ENCODE results near the gene CMC1.
A peak's percentile ranks its signal among the peaks of the same experiment; 100 is the strongest.
"Not testable (repeated sequence)": the region's sequence is repeated elsewhere in the genome, so short reads cannot be mapped to it uniquely, and the experiment has no call there.

Gene CMC1

GRCh38 chr3:28268989-28269388, 27.6 kb downstream of the CMC1 start:
- Histone ChIP-seq H2AFZ (ENCODE audit: low read depth, low read length) (no peak overlapping the region), H3K4me2 (ENCODE audit: low read length) (no peak overlapping the region), H3K9ac (ENCODE audit: low read length) (no peak overlapping the region), H3K4me1 (ENCODE audit: low read length) (no peaks in the 10 kb centered on the region), H3K27ac (ENCODE audit: low read length) (no peak overlapping the region), H3K4me3 (ENCODE audit: low read length) (no peak overlapping the region), H3K79me2 (ENCODE audit: low read length) (no peaks in the 10 kb centered on the region), H3K27me3 (ENCODE audit: low read depth, low read length) (no peaks in the 10 kb centered on the region), H4K20me1 (ENCODE audit: insufficient read depth, low read length) (no peaks in the 10 kb centered on the region), H3K9me3 (ENCODE audit: insufficient read depth, low read length) (peaks cover 6% of the 10 kb centered on the region), H3K36me3 (replicated peaks; ENCODE audit: low read depth, low read length) (peaks cover 35% of the 10 kb centered on the region)
- TF ChIP-seq EZH2phosphoT487 (IDR thresholded peaks at IDR 0.05; ENCODE audit: low read depth) = no peak
- peak; percentile 42 for TF ChIP-seq CTCF (IDR thresholded peaks at IDR 0.05; ENCODE audit: low read depth, low read length)

- not testable (repeated sequence) for H3K9ac ChIP-seq (ENCODE audit: low read length); H3K9me3 ChIP-seq (ENCODE audit: insufficient read depth, low read length); H3K27ac ChIP-seq (ENCODE audit: low read length); H3K79me2 ChIP-seq (ENCODE audit: low read length); H3K4me1 ChIP-seq (ENCODE audit: low read length); H2AFZ ChIP-seq (ENCODE audit: low read depth, low read length); H4K20me1 ChIP-seq (ENCODE audit: insufficient read depth, low read length); H3K4me2 ChIP-seq (ENCODE audit: low read length); H3K27me3 ChIP-seq (ENCODE audit: low read depth, low read length); H3K4me3 ChIP-seq (ENCODE audit: low read length)
- H3K36me3 ChIP-seq (replicated peaks; ENCODE audit: low read depth, low read length) = peaks cover 33% of the 10 kb centered on the region
Measured at GRCh38 chr3:28269884-28270283, 28.5 kb downstream of the CMC1 start.

- no peak overlapping the region for H3K27ac ChIP-seq (ENCODE audit: low read length)
- no peak for TF ChIP-seq EZH2phosphoT487 (IDR thresholded peaks at IDR 0.05; ENCODE audit: low read depth)
- TF ChIP-seq CTCF (IDR thresholded peaks at IDR 0.05; ENCODE audit: low read depth, low read length) = no peak
- H3K27me3 ChIP-seq (ENCODE audit: low read depth, low read length) = no peaks in the 10 kb centered on the region
- no peak overlapping the region for H3K4me3 ChIP-seq (ENCODE audit: low read length)
- H3K9ac ChIP-seq (ENCODE audit: low read length) = no peak overlapping the region
- H2AFZ ChIP-seq (ENCODE audit: low read depth, low read length) = no peak overlapping the region
- peaks cover 40% of the 10 kb centered on the region for H3K36me3 ChIP-seq (replicated peaks; ENCODE audit: low read depth, low read length)
- H3K79me2 ChIP-seq (ENCODE audit: low read length) = no peaks in the 10 kb centered on the region
- H3K4me2 ChIP-seq (ENCODE audit: low read length) = no peak overlapping the region
- no peaks in the 10 kb centered on the region for H4K20me1 ChIP-seq (ENCODE audit: insufficient read depth, low read length)
- H3K9me3 ChIP-seq (ENCODE audit: insufficient read depth, low read length) = peaks cover 6% of the 10 kb centered on the region
- peaks cover 5% of the 10 kb centered on the region for H3K4me1 ChIP-seq (ENCODE audit: low read length)
Measured at GRCh38 chr3:28273837-28274236, 32.4 kb downstream of the CMC1 start.

GRCh38 chr3:28278918-28279317, 37.5 kb downstream of the CMC1 start:
- Histone ChIP-seq H3K9me3 (ENCODE audit: insufficient read depth, low read length) (no peaks in the 10 kb centered on the region), H2AFZ (ENCODE audit: low read depth, low read length) (no peak overlapping the region), H3K9ac (ENCODE audit: low read length) (no peak overlapping the region), H3K4me2 (ENCODE audit: low read length) (no peak overlapping the region), H3K4me3 (ENCODE audit: low read length) (no peak overlapping the region), H3K4me1 (ENCODE audit: low read length) (peaks cover 5% of the 10 kb centered on the region), H3K79me2 (ENCODE audit: low read length) (no peaks in the 10 kb centered on the region), H4K20me1 (ENCODE audit: insufficient read depth, low read length) (no peaks in the 10 kb centered on the region), H3K27ac (ENCODE audit: low read length) (no peak overlapping the region), H3K36me3 (replicated peaks; ENCODE audit: low read depth, low read length) (peaks cover 16% of the 10 kb centered on the region), H3K27me3 (ENCODE audit: low read depth, low read length) (no peaks in the 10 kb centered on the region)
- TF ChIP-seq CTCF (IDR thresholded peaks at IDR 0.05; ENCODE audit: low read depth, low read length) = no peak
- no peak for TF ChIP-seq EZH2phosphoT487 (IDR thresholded peaks at IDR 0.05; ENCODE audit: low read depth)

DNA sequence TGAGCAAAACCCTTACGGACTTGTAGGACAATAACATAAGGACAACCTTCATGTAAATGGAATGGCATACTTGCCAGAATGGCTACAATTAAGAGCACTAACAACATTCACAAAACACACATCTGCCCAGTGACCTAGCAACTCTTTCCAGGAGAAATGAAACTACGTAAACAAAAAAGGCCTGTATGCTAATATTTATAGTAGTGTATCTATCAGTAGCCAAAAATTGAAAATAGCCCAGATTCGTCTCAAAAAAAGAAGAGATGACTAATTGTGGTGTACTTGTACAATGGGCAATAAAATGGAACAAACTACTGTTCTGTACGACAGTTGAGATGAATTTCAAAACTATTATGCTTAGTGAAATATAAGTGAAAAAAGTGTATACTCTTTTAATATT, 38.4 kb downstream of the CMC1 start:
- no peaks in the 10 kb centered on the region for H3K9me3 ChIP-seq (ENCODE audit: insufficient read depth, low read length)
- H3K4me3 ChIP-seq (ENCODE audit: low read length) = no peak overlapping the region
- peaks cover 5% of the 10 kb centered on the region for H3K4me1 ChIP-seq (ENCODE audit: low read length)
- no peak overlapping the region for H3K4me2 ChIP-seq (ENCODE audit: low read length)
- H3K27ac ChIP-seq (ENCODE audit: low read length) = no peak overlapping the region
- H3K9ac ChIP-seq (ENCODE audit: low read length) = no peak overlapping the region
- no peaks in the 10 kb centered on the region for H4K20me1 ChIP-seq (ENCODE audit: insufficient read depth, low read length)
- H3K36me3 ChIP-seq (replicated peaks; ENCODE audit: low read depth, low read length) = peaks cover 11% of the 10 kb centered on the region
- H3K27me3 ChIP-seq (ENCODE audit: low read depth, low read length) = no peaks in the 10 kb centered on the region
- TF ChIP-seq EZH2phosphoT487 (IDR thresholded peaks at IDR 0.05; ENCODE audit: low read depth) = no peak
- TF ChIP-seq CTCF (IDR thresholded peaks at IDR 0.05; ENCODE audit: low read depth, low read length) = no peak
- no peak overlapping the region for H2AFZ ChIP-seq (ENCODE audit: low read depth, low read length)
- H3K79me2 ChIP-seq (ENCODE audit: low read length) = no peaks in the 10 kb centered on the region

Data from OCI-LY3 (cell line).